ENCODE measurements around the gene SPON1.
A peak's percentile ranks its signal among the peaks of the same experiment; 100 is the strongest.
"Not testable (repeated sequence)": the region's sequence is repeated elsewhere in the genome, so short reads cannot be mapped to it uniquely, and the experiment has no call there.

SPON1 gene

GRCh38 chr11:14124886-14125285 lies 162.4 kb downstream of the SPON1 start:
- DNase-seq (ENCODE audit: low spot score), result no peak

- peak; percentile 87 for DNase-seq (ENCODE audit: low spot score)
Observed at GRCh38 chr11:14125529-14125928, 163.0 kb downstream of the SPON1 start.

- DNase-seq (ENCODE audit: low spot score), result no peak
Observed at GRCh38 chr11:14127679-14128078, 165.2 kb downstream of the SPON1 start.

GRCh38 chr11:14132312-14132711 lies 169.8 kb downstream of the SPON1 start:
- DNase-seq (ENCODE audit: low spot score), result no peak

- no peak for DNase-seq (ENCODE audit: low spot score)
Observed at GRCh38 chr11:14133381-14133780, 170.9 kb downstream of the SPON1 start.

GRCh38 chr11:14136561-14136960 lies 174.0 kb downstream of the SPON1 start:
- DNase-seq (ENCODE audit: low spot score), result no peak

GRCh38 chr11:14137284-14137683 lies 174.8 kb downstream of the SPON1 start:
- DNase-seq (ENCODE audit: low spot score), result no peak

- no peak for DNase-seq (ENCODE audit: low spot score)
Observed at GRCh38 chr11:14140991-14141390, 178.5 kb downstream of the SPON1 start.

- no peak for DNase-seq (ENCODE audit: low spot score)
Observed at GRCh38 chr11:14141676-14142075, 179.2 kb downstream of the SPON1 start.

GRCh38 chr11:14144934-14145333 lies 182.4 kb downstream of the SPON1 start:
- no peak for DNase-seq (ENCODE audit: low spot score)

GRCh38 chr11:14148653-14149273 lies 186.2 kb downstream of the SPON1 start:
- peak; percentile 61 for DNase-seq (ENCODE audit: low spot score)

GRCh38 chr11:14149683-14150082 lies 187.2 kb downstream of the SPON1 start:
- DNase-seq (ENCODE audit: low spot score), result no peak

GRCh38 chr11:14150878-14151277 lies 188.4 kb downstream of the SPON1 start:
- DNase-seq (ENCODE audit: low spot score), result no peak

- not testable (repeated sequence) for DNase-seq (ENCODE audit: low spot score)
Observed at GRCh38 chr11:14154103-14154502, 191.6 kb downstream of the SPON1 start.

GRCh38 chr11:14158393-14158792 lies 195.9 kb downstream of the SPON1 start:
- DNase-seq (ENCODE audit: low spot score), result no peak

GRCh38 chr11:14163576-14163975 lies 201.1 kb downstream of the SPON1 start:
- DNase-seq (ENCODE audit: low spot score), result no peak

GRCh38 chr11:14173679-14174078 lies 211.2 kb downstream of the SPON1 start:
- not testable (repeated sequence) for DNase-seq (ENCODE audit: low spot score)

- no peak for DNase-seq (ENCODE audit: low spot score)
Observed at GRCh38 chr11:14179116-14179820, 216.7 kb downstream of the SPON1 start.

GRCh38 chr11:14181121-14181520 lies 218.6 kb downstream of the SPON1 start:
- DNase-seq (ENCODE audit: low spot score), result no peak

- DNase-seq (ENCODE audit: low spot score), result no peak
Observed at GRCh38 chr11:14182833-14183364, 220.4 kb downstream of the SPON1 start.

GRCh38 chr11:14184028-14184940 lies 221.8 kb downstream of the SPON1 start:
- DNase-seq (ENCODE audit: low spot score), result peak; percentile 88

GRCh38 chr11:14185461-14185860 lies 222.9 kb downstream of the SPON1 start:
- DNase-seq (ENCODE audit: low spot score), result no peak

All from kidney tubule cell (primary cell).